Esophagus muscularis mucosa (tissue), 4 donors: ENCODE results near the gene PRLR.

ENCODE experiments used
- EP300 ChIP-seq: sonication (generic); formaldehyde crosslinking; IDR thresholded peaks from one replicate; pipeline ENCODE4 v1.6.1; 2017; ENCODE audit warnings: antibody characterized with exemption
- POLR2A ChIP-seq: fragments of 450-650 bp; IDR thresholded peaks from one replicate; pipeline ENCODE4 v1.6.1; 2017; ENCODE audit warnings: antibody characterized with exemption, moderate library complexity, mild to moderate bottlenecking, low read depth
- TF ChIP-seq, protein P1 (sequence below), 3 experiments: fragments of 200-600 bp in 2 of 3; fragments of 450-650 bp in 1 of 3; sonication (generic) in 2 of 3; IDR thresholded peaks; one replicate each; pipeline ENCODE4 v1.5.1; 2017 to 2019; ENCODE audit warnings: antibody characterized with exemption in 3 of 3, mild to moderate bottlenecking in 2 of 3, moderate library complexity in 1 of 3

GRCh38 chr5:35059251-35059650 lies 171.0 kb downstream of the PRLR start:
- TF ChIP-seq, protein P1, sequence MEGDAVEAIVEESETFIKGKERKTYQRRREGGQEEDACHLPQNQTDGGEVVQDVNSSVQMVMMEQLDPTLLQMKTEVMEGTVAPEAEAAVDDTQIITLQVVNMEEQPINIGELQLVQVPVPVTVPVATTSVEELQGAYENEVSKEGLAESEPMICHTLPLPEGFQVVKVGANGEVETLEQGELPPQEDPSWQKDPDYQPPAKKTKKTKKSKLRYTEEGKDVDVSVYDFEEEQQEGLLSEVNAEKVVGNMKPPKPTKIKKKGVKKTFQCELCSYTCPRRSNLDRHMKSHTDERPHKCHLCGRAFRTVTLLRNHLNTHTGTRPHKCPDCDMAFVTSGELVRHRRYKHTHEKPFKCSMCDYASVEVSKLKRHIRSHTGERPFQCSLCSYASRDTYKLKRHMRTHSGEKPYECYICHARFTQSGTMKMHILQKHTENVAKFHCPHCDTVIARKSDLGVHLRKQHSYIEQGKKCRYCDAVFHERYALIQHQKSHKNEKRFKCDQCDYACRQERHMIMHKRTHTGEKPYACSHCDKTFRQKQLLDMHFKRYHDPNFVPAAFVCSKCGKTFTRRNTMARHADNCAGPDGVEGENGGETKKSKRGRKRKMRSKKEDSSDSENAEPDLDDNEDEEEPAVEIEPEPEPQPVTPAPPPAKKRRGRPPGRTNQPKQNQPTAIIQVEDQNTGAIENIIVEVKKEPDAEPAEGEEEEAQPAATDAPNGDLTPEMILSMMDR (IDR thresholded peaks at IDR 0.05) = no peak
- TF ChIP-seq POLR2A = no peak
- TF ChIP-seq EP300 = no peak
